ENCODE data around the gene EVC.

The EVC gene

GRCh38 chr4:5757954-5758353 lies 47.0 kb downstream of the EVC start:
- DNase-seq = no peak

GRCh38 chr4:5758741-5759140 lies 47.7 kb downstream of the EVC start:
- DNase-seq = no peak

- no peak for DNase-seq
Observed at GRCh38 chr4:5759236-5760075, 48.5 kb downstream of the EVC start.

- DNase-seq = no peak
Observed at GRCh38 chr4:5760246-5760645, 49.2 kb downstream of the EVC start.

- DNase-seq = no peak
Observed at GRCh38 chr4:5760936-5761480, 50.0 kb downstream of the EVC start.

GRCh38 chr4:5770051-5770450 lies 59.0 kb downstream of the EVC start:
- DNase-seq = no peak

GRCh38 chr4:5772528-5773270 lies 61.7 kb downstream of the EVC start:
- no peak for DNase-seq

GRCh38 chr4:5773271-5773555 lies 62.2 kb downstream of the EVC start:
- DNase-seq = no peak

GRCh38 chr4:5774416-5775036 lies 63.5 kb downstream of the EVC start:
- DNase-seq = peak; percentile 74

GRCh38 chr4:5776510-5776909 lies 65.5 kb downstream of the EVC start:
- no peak for DNase-seq

GRCh38 chr4:5780831-5781480 lies 70.0 kb downstream of the EVC start:
- no peak for DNase-seq

GRCh38 chr4:5781691-5782090 lies 70.7 kb downstream of the EVC start:
- DNase-seq = no peak

- DNase-seq = no peak
Observed at GRCh38 chr4:5782829-5783476, 72.0 kb downstream of the EVC start.

- DNase-seq = no peak
Observed at GRCh38 chr4:5783486-5783885, 72.5 kb downstream of the EVC start.

GRCh38 chr4:5784021-5784420 lies 73.0 kb downstream of the EVC start:
- no peak for DNase-seq

- peak; percentile 64 for DNase-seq
Observed at GRCh38 chr4:5784960-5785611, 74.1 kb downstream of the EVC start.

GRCh38 chr4:5785806-5786680 lies 75.0 kb downstream of the EVC start:
- no peak for DNase-seq

- DNase-seq = no peak
Observed at GRCh38 chr4:5787311-5787710, 76.3 kb downstream of the EVC start.

- no peak for DNase-seq
Observed at GRCh38 chr4:5788144-5788543, 77.1 kb downstream of the EVC start.

- DNase-seq = no peak
Observed at GRCh38 chr4:5789141-5789540, 78.1 kb downstream of the EVC start.

- no peak for DNase-seq
Observed at GRCh38 chr4:5790546-5790857, 79.5 kb downstream of the EVC start.

Measured in NCI-H82 (cell line).